ENCODE data around the gene LRRC43.

Gene LRRC43

GRCh38 chr12:122244565-122245371 lies 61.8 kb downstream of the LRRC43 start:
- Histone ChIP-seq H3K36me3 (ENCODE audit: control insufficient read depth, insufficient read depth, low read length) (peaks cover 29% of the 10 kb centered on the region), H3K9me3 (ENCODE audit: control insufficient read depth, low read length) (no peaks in the 10 kb centered on the region), H3K4me3 (ENCODE audit: insufficient read depth, low read depth, low read length, poor library complexity, severe bottlenecking) (peak overlapping the region; percentile 45), H3K27ac (ENCODE audit: insufficient read depth, low read length, poor library complexity, severe bottlenecking) (peak overlapping the region; percentile 64), H3K4me1 (ENCODE audit: control insufficient read depth, insufficient read depth, low read length, poor library complexity, severe bottlenecking) (peaks cover 20% of the 10 kb centered on the region), H3K27me3 (replicated peaks; ENCODE audit: control insufficient read depth, insufficient read depth, low read length, poor library complexity, severe bottlenecking) (no peaks in the 10 kb centered on the region)
- DNase-seq, result peak in 1 of 3 donors; percentile 12

GRCh38 chr12:122245553-122245952 lies 62.6 kb downstream of the LRRC43 start:
- Histone ChIP-seq H3K36me3 (ENCODE audit: control insufficient read depth, insufficient read depth, low read length) (peaks cover 29% of the 10 kb centered on the region), H3K9me3 (ENCODE audit: control insufficient read depth, low read length) (no peaks in the 10 kb centered on the region), H3K4me3 (ENCODE audit: insufficient read depth, low read depth, low read length, poor library complexity, severe bottlenecking) (peak overlapping the region; percentile 45), H3K27ac (ENCODE audit: insufficient read depth, low read length, poor library complexity, severe bottlenecking) (peak overlapping the region; percentile 64), H3K27me3 (replicated peaks; ENCODE audit: control insufficient read depth, insufficient read depth, low read length, poor library complexity, severe bottlenecking) (no peaks in the 10 kb centered on the region), H3K4me1 (ENCODE audit: control insufficient read depth, insufficient read depth, low read length, poor library complexity, severe bottlenecking) (peaks cover 20% of the 10 kb centered on the region)
- no peak for DNase-seq

- Histone ChIP-seq H3K9me3 (ENCODE audit: control insufficient read depth, low read length) (no peaks in the 10 kb centered on the region), H3K4me1 (ENCODE audit: control insufficient read depth, insufficient read depth, low read length, poor library complexity, severe bottlenecking) (peaks cover 6% of the 10 kb centered on the region), H3K36me3 (ENCODE audit: control insufficient read depth, insufficient read depth, low read length) (peaks cover 36% of the 10 kb centered on the region), H3K27ac (ENCODE audit: insufficient read depth, low read length, poor library complexity, severe bottlenecking) (no peak overlapping the region), H3K27me3 (replicated peaks; ENCODE audit: control insufficient read depth, insufficient read depth, low read length, poor library complexity, severe bottlenecking) (no peaks in the 10 kb centered on the region), H3K4me3 (ENCODE audit: insufficient read depth, low read depth, low read length, poor library complexity, severe bottlenecking) (no peak overlapping the region)
- DNase-seq, result no peak
Observed at GRCh38 chr12:122250047-122250446, 67.1 kb downstream of the LRRC43 start.

- Histone ChIP-seq H3K27me3 (replicated peaks; ENCODE audit: control insufficient read depth, insufficient read depth, low read length, poor library complexity, severe bottlenecking) (no peaks in the 10 kb centered on the region), H3K4me1 (ENCODE audit: control insufficient read depth, insufficient read depth, low read length, poor library complexity, severe bottlenecking) (peaks cover 5% of the 10 kb centered on the region), H3K9me3 (ENCODE audit: control insufficient read depth, low read length) (no peaks in the 10 kb centered on the region), H3K4me3 (ENCODE audit: insufficient read depth, low read depth, low read length, poor library complexity, severe bottlenecking) (no peak overlapping the region), H3K36me3 (ENCODE audit: control insufficient read depth, insufficient read depth, low read length) (peaks cover 36% of the 10 kb centered on the region), H3K27ac (ENCODE audit: insufficient read depth, low read length, poor library complexity, severe bottlenecking) (no peak overlapping the region)
- DNase-seq, result no peak
Observed at GRCh38 chr12:122250536-122250935, 67.6 kb downstream of the LRRC43 start.
